ENCODE data around the gene ATP5ME.

The ATP5ME gene

DNA sequence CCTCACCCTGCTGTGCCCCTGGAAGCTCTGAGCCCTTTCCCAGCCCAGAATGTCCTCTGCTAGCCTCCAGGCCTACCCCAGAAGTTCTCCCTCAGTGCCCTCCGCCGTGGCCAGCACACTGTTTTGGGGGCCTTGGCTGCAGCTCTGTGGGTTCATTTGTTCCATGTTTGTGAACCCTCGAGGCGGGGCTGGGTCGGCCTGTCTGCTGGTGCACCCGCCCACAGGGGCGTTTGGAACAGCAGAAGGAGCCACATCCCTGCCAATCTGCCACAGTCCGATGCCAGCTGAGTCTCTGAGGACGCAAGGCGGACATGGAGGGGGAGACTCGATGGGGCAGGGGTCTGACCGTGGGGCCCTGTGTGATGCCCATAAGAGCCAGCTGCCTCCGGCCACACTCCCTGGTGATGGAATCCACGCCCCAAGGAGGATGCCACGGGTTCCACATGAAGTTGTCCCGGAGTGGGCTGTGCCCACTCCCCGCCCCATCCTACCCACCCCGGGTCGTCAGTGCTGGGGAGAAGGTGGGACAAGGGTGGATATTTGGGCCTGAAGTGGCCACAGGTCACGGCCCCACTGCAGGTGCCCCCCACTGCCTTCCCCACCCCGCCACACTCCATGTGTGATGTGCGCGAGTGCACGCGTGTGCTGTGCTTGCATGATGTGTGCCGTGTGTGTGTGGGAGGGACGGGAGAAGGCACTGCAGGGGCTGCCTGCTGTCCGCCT is 7.1 kb downstream of the ATP5ME start:
- intact Hi-C loops (cut with DNase I; ENCODE audit: low total_unique reads), result no loop called here
- Histone ChIP-seq H3K27ac (no peak overlapping the region), H3K4me3 (no peak overlapping the region), H3K9me3 (no peaks in the 10 kb centered on the region), H3K4me1 (peaks cover 0 to 12% (median 9%) of the 10 kb centered on the region in 4 donors), H3K27me3 (peaks cover 0 to 37% of the 10 kb centered on the region in 2 donors), H3K36me3 (peaks cover 12 to 17% (median 13%) of the 10 kb centered on the region in 3 donors)
- TF ChIP-seq, protein P1, sequence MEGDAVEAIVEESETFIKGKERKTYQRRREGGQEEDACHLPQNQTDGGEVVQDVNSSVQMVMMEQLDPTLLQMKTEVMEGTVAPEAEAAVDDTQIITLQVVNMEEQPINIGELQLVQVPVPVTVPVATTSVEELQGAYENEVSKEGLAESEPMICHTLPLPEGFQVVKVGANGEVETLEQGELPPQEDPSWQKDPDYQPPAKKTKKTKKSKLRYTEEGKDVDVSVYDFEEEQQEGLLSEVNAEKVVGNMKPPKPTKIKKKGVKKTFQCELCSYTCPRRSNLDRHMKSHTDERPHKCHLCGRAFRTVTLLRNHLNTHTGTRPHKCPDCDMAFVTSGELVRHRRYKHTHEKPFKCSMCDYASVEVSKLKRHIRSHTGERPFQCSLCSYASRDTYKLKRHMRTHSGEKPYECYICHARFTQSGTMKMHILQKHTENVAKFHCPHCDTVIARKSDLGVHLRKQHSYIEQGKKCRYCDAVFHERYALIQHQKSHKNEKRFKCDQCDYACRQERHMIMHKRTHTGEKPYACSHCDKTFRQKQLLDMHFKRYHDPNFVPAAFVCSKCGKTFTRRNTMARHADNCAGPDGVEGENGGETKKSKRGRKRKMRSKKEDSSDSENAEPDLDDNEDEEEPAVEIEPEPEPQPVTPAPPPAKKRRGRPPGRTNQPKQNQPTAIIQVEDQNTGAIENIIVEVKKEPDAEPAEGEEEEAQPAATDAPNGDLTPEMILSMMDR (IDR thresholded peaks at IDR 0.05), result no peak
- no peak for DNase-seq

DNA sequence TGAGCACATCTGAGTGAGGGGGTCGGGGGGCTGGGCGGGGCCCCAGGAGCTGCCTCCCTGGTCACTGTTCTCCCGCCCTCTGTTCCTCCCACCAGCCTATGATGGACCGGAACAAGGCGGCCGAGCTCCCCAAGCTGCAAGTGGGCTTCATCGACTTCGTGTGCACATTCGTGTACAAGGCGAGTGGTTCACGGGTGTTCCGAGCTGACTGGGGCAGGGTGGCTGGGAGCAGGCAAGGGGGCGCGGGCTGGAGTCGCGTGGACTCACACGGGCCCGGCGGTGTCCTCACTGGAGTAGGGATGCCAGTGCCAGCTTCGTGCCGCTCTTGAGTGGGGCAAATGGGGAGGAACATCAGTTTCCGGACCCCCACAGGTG is 7.7 kb downstream of the ATP5ME start:
- DNase-seq, result no peak
- TF ChIP-seq, protein P1 (IDR thresholded peaks at IDR 0.05), result no peak
- intact Hi-C loops (cut with DNase I; ENCODE audit: low total_unique reads), result no loop called here
- peaks cover 0 to 12% (median 9%) of the 10 kb centered on the region in 4 donors for H3K4me1 ChIP-seq
- no peaks in the 10 kb centered on the region for H3K9me3 ChIP-seq
- H3K4me3 ChIP-seq, result no peak overlapping the region
- no peak overlapping the region for H3K27ac ChIP-seq
- H3K36me3 ChIP-seq, result peaks cover 7 to 12% (median 8%) of the 10 kb centered on the region in 3 donors
- peaks cover 0 to 41% of the 10 kb centered on the region in 2 donors for H3K27me3 ChIP-seq

DNA sequence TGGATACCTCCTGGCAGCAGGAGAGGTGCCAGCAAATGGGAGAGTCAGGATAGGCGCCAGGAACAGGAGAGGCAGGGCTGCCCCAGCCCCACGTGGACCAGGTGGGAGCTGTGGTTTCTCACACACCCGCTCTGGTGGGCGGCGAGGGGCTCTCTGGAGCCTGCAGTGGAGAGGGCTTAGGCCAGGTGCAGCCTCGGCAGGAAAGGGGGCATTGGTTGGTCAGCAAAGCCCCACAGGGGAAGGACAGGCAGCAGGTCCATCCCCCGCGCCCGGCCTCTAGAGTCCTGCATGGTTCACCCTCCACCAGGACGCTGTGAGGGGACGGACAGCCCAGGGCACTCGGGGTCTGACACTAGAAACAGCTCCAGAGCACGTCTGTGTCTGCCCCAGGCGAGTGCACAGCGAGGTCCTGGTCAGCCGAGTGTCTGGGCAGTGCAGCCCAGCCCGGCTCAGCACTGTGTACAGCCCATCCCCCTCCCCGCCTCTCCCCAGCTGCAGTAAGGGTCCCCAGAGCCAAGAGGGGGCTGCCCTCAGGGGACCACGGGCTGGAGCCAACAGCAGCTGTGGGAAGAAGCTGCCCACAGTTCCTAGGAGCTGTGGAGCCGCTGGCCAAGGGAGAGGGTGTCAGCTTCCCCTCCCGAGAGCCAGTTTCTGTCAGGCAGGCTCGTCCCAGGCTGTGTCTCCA is 8.2 kb downstream of the ATP5ME start:
- DNase-seq, result no peak
- no peak overlapping the region for H3K27ac ChIP-seq
- H3K4me1 ChIP-seq, result peaks cover 0 to 12% (median 9%) of the 10 kb centered on the region in 4 donors
- intact Hi-C loops (cut with DNase I; ENCODE audit: low total_unique reads), result no loop called here
- peaks cover 2 to 7% (median 4%) of the 10 kb centered on the region in 3 donors for H3K36me3 ChIP-seq
- H3K27me3 ChIP-seq, result peaks cover 0 to 44% of the 10 kb centered on the region in 2 donors
- H3K4me3 ChIP-seq, result no peak overlapping the region
- H3K9me3 ChIP-seq, result no peaks in the 10 kb centered on the region
- TF ChIP-seq, protein P1 (IDR thresholded peaks at IDR 0.05), result no peak

DNA sequence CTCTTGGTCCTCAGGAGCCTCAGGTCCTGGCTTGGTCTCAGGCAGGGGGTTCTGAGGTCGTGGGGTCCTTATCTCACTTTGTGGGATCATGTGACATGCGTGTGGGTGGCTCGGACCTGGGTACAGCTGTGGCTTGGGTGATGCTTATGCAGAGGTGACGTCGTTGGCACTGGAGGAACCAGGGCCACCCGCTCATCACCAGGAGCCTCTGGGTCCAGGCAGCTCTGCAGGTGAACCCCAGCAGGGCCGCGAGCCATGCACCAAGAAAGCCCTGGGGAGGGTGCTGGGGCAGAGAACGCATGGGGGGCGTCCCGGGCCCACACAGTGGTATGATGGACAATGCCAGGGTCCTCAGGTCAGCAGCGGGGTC is 8.7 kb downstream of the ATP5ME start:
- TF ChIP-seq, protein P1 (IDR thresholded peaks at IDR 0.05), result no peak
- Histone ChIP-seq H3K36me3 (peaks cover 0 to 1% (median 0%) of the 10 kb centered on the region in 3 donors), H3K4me1 (peaks cover 0 to 12% (median 9%) of the 10 kb centered on the region in 4 donors), H3K27ac (no peak overlapping the region), H3K9me3 (no peaks in the 10 kb centered on the region), H3K4me3 (no peak overlapping the region), H3K27me3 (peaks cover 0 to 48% of the 10 kb centered on the region in 2 donors)
- intact Hi-C loops (cut with DNase I; ENCODE audit: low total_unique reads), result no loop called here
- DNase-seq, result no peak

DNA sequence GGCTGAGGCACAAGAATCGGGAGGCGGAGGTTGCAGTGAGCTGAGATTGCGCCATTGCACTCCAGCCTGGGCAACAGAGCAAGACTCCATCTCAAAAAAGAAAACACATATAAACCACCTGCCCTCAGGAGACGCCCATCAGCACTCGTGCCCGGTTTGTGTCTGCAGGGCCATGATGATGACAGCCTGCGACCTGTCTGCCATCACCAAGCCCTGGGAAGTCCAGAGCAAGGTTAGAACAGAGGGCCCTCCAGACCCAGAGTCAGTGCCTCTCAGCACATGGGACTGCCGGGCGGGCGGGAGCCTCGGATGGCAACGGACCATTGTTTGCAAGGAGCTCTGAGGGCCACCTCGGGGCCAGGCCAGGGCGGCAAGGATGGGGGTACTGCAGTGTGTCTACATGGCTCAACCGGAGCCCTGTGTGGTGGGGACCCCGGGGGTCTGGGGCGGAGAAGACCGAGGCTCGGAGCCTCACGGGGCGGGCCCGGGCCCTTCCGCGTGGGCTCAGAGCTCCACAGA is 9.3 kb downstream of the ATP5ME start:
- no peak for DNase-seq
- Histone ChIP-seq H3K4me1 (peaks cover 0 to 12% (median 9%) of the 10 kb centered on the region in 4 donors), H3K9me3 (no peaks in the 10 kb centered on the region), H3K27me3 (peaks cover 0 to 50% of the 10 kb centered on the region in 2 donors), H3K36me3 (no peaks in the 10 kb centered on the region), H3K27ac (no peak overlapping the region), H3K4me3 (no peak overlapping the region)
- TF ChIP-seq, protein P1 (IDR thresholded peaks at IDR 0.05), result no peak
- intact Hi-C loops (cut with DNase I; ENCODE audit: low total_unique reads), result no loop called here
